ENCODE results near the gene ARMC9. TPM values are rescaled to one million over a fixed set of nuclear protein-coding genes. Genes with fewer than 3 reads are reported as not detected.
A peak's percentile ranks its signal among the peaks of the same experiment; 100 is the strongest.
"Not testable (repeated sequence)": the region's sequence is repeated elsewhere in the genome, so short reads cannot be mapped to it uniquely, and the experiment has no call there.

The ARMC9 gene
- total RNA-seq, 1 donor from 2014 or later, result 19.2 TPM

- no peak for DNase-seq (ENCODE audit: low spot score)
These were observed 89.3 kb downstream of the ARMC9 start for GRCh38 chr2:231287696-231288095.

GRCh38 chr2:231288590-231288989, 90.2 kb downstream of the ARMC9 start:
- no peak for DNase-seq (ENCODE audit: low spot score)

- no peak for DNase-seq (ENCODE audit: low spot score)
These were observed 92.0 kb downstream of the ARMC9 start for GRCh38 chr2:231290321-231291015.

GRCh38 chr2:231292472-231293134, 94.2 kb downstream of the ARMC9 start:
- no peak for DNase-seq (ENCODE audit: low spot score)

GRCh38 chr2:231293163-231293562, 94.7 kb downstream of the ARMC9 start:
- DNase-seq (ENCODE audit: low spot score), result no peak

GRCh38 chr2:231294116-231294515, 95.7 kb downstream of the ARMC9 start:
- no peak for DNase-seq (ENCODE audit: low spot score)

GRCh38 chr2:231294571-231295362, 96.3 kb downstream of the ARMC9 start:
- no peak for DNase-seq (ENCODE audit: low spot score)

- DNase-seq (ENCODE audit: low spot score), result no peak
These were observed 96.9 kb downstream of the ARMC9 start for GRCh38 chr2:231295363-231295655.

GRCh38 chr2:231296401-231296974, 98.1 kb downstream of the ARMC9 start:
- DNase-seq (ENCODE audit: low spot score), result no peak

GRCh38 chr2:231297108-231297908, 98.9 kb downstream of the ARMC9 start:
- peak; percentile 59 for DNase-seq (ENCODE audit: low spot score)

- no peak for DNase-seq (ENCODE audit: low spot score)
These were observed 99.7 kb downstream of the ARMC9 start for GRCh38 chr2:231298091-231298490.

GRCh38 chr2:231299267-231299666, 100.8 kb downstream of the ARMC9 start:
- DNase-seq (ENCODE audit: low spot score), result no peak

GRCh38 chr2:231300020-231300721, 101.7 kb downstream of the ARMC9 start:
- no peak for DNase-seq (ENCODE audit: low spot score)

GRCh38 chr2:231300722-231301076, 102.3 kb downstream of the ARMC9 start:
- DNase-seq (ENCODE audit: low spot score), result no peak

GRCh38 chr2:231304259-231304658, 105.8 kb downstream of the ARMC9 start:
- not testable (repeated sequence) for DNase-seq (ENCODE audit: low spot score)

- no peak for DNase-seq (ENCODE audit: low spot score)
These were observed 106.8 kb downstream of the ARMC9 start for GRCh38 chr2:231305221-231305620.

- no peak for DNase-seq (ENCODE audit: low spot score)
These were observed 108.5 kb downstream of the ARMC9 start for GRCh38 chr2:231306791-231307393.

- DNase-seq (ENCODE audit: low spot score), result no peak
These were observed 109.8 kb downstream of the ARMC9 start for GRCh38 chr2:231308219-231308618.

- DNase-seq (ENCODE audit: low spot score), result no peak
These were observed 110.4 kb downstream of the ARMC9 start for GRCh38 chr2:231308631-231309428.

GRCh38 chr2:231312066-231312465, 113.6 kb downstream of the ARMC9 start:
- DNase-seq (ENCODE audit: low spot score), result no peak

Data from mucosa of gallbladder (tissue), 1 donor.